ENCODE measurements around the gene CFDP1. TPM values are rescaled to one million over a fixed set of nuclear protein-coding genes. Genes with fewer than 3 reads are reported as not detected.

Gene CFDP1
- total RNA-seq, 1 experiment from 2014 or later = 97.6 TPM

DNA sequence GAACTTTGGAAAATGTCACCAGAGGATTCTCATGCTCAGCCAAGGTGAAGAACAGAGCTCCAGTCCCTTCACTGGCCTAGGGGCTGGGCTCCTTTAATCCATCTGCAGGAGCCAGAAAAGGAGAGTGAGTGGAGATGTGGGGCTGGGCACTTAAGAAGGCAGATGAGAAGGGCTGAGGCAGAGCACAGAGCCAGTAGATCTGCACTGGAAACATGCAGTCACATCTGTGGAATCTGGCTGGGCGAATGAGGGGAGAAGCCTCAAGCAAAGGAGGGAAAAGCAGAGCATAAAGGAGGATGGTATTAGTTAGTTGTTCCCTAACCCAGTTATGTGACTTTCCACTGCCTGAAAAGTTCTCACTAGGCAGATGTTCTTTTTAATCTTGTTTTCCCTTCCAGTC lies 131.5 kb downstream of the CFDP1 start:
- ChIA-PET CTCF (no interaction called here), POLR2A (ENCODE audit: low non-redundant PET) (no interaction called here)
- BruUV-seq (replicated peaks) = no TSS peak
- DNase-seq (ENCODE audit: low spot score) = no peak
- Histone ChIP-seq H3K27ac (ENCODE audit: low read depth, low read length, poor library complexity, severe bottlenecking) (no peak overlapping the region), H3K4me1 (ENCODE audit: insufficient read depth, low read length, poor library complexity, severe bottlenecking) (peaks cover 30% of the 10 kb centered on the region), H3K4me3 (ENCODE audit: low read depth, low read length, poor library complexity, severe bottlenecking) (no peak overlapping the region), H3K36me3 (ENCODE audit: insufficient read depth, low read length, poor library complexity, severe bottlenecking) (peaks cover 36% of the 10 kb centered on the region), H3K9me3 (ENCODE audit: low read depth, low read length, poor library complexity, severe bottlenecking) (no peaks in the 10 kb centered on the region), H3K27me3 (replicated peaks; ENCODE audit: insufficient read depth, low read depth, low read length, poor library complexity) (no peaks in the 10 kb centered on the region)
- intact Hi-C loops (cut with micrococcal nuclease; ENCODE audit: unreplicated experiment) = no loop called here
- no peak for TF ChIP-seq EZH2 (IDR thresholded peaks at IDR 0.05; ENCODE audit: borderline replicate concordance, low read depth, low read length, poor library complexity, severe bottlenecking)
- TF ChIP-seq, protein P1, sequence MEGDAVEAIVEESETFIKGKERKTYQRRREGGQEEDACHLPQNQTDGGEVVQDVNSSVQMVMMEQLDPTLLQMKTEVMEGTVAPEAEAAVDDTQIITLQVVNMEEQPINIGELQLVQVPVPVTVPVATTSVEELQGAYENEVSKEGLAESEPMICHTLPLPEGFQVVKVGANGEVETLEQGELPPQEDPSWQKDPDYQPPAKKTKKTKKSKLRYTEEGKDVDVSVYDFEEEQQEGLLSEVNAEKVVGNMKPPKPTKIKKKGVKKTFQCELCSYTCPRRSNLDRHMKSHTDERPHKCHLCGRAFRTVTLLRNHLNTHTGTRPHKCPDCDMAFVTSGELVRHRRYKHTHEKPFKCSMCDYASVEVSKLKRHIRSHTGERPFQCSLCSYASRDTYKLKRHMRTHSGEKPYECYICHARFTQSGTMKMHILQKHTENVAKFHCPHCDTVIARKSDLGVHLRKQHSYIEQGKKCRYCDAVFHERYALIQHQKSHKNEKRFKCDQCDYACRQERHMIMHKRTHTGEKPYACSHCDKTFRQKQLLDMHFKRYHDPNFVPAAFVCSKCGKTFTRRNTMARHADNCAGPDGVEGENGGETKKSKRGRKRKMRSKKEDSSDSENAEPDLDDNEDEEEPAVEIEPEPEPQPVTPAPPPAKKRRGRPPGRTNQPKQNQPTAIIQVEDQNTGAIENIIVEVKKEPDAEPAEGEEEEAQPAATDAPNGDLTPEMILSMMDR (conservative IDR thresholded peaks at IDR 0.05; ENCODE audit: low read depth, low read length) = no peak

- Histone ChIP-seq H3K27me3 (replicated peaks; ENCODE audit: insufficient read depth, low read depth, low read length, poor library complexity) (no peaks in the 10 kb centered on the region), H3K4me1 (ENCODE audit: insufficient read depth, low read length, poor library complexity, severe bottlenecking) (peaks cover 22% of the 10 kb centered on the region), H3K27ac (ENCODE audit: low read depth, low read length, poor library complexity, severe bottlenecking) (peak overlapping the region; percentile 27), H3K4me3 (ENCODE audit: low read depth, low read length, poor library complexity, severe bottlenecking) (no peak overlapping the region), H3K9me3 (ENCODE audit: low read depth, low read length, poor library complexity, severe bottlenecking) (no peaks in the 10 kb centered on the region), H3K36me3 (ENCODE audit: insufficient read depth, low read length, poor library complexity, severe bottlenecking) (peaks cover 25% of the 10 kb centered on the region)
- ChIA-PET POLR2A (ENCODE audit: low non-redundant PET) (no interaction called here), CTCF (no interaction called here)
- BruUV-seq (replicated peaks) = no TSS peak
- TF ChIP-seq, protein P1 (conservative IDR thresholded peaks at IDR 0.05; ENCODE audit: low read depth, low read length) = no peak
- no peak for TF ChIP-seq EZH2 (IDR thresholded peaks at IDR 0.05; ENCODE audit: borderline replicate concordance, low read depth, low read length, poor library complexity, severe bottlenecking)
- intact Hi-C loops (cut with micrococcal nuclease; ENCODE audit: unreplicated experiment) = no loop called here
- DNase-seq (ENCODE audit: low spot score) = no peak
These were observed 135.0 kb downstream of the CFDP1 start for GRCh38 chr16:75298267-75298666.

DNA sequence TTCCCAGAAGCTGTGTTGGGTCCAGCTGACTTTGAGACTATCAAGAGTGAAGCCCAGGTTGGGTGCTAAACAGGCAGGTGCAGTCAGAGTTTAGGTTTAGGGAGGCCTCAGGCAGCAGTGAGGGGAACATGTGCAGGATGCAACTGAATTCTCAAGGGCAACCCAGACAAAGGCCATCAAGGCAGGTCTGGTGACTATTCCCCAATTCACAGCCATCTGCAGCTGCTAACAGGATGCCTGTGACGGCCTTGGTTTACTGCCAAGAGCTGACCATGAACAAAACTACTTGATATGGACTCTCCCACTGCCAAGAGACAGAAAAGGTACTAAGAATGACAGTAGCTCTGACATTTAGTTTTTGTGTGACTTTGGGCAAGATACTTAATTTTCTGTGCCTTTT lies 136.7 kb downstream of the CFDP1 start:
- no peak for TF ChIP-seq EZH2 (IDR thresholded peaks at IDR 0.05; ENCODE audit: borderline replicate concordance, low read depth, low read length, poor library complexity, severe bottlenecking)
- TF ChIP-seq, protein P1 (conservative IDR thresholded peaks at IDR 0.05; ENCODE audit: low read depth, low read length) = no peak
- DNase-seq (ENCODE audit: low spot score) = no peak
- intact Hi-C loops (cut with micrococcal nuclease; ENCODE audit: unreplicated experiment) = no loop called here
- ChIA-PET CTCF (no interaction called here), POLR2A (ENCODE audit: low non-redundant PET) (no interaction called here)
- BruUV-seq (replicated peaks) = no TSS peak
- Histone ChIP-seq H3K27me3 (replicated peaks; ENCODE audit: insufficient read depth, low read depth, low read length, poor library complexity) (no peaks in the 10 kb centered on the region), H3K9me3 (ENCODE audit: low read depth, low read length, poor library complexity, severe bottlenecking) (no peaks in the 10 kb centered on the region), H3K4me1 (ENCODE audit: insufficient read depth, low read length, poor library complexity, severe bottlenecking) (peaks cover 33% of the 10 kb centered on the region), H3K4me3 (ENCODE audit: low read depth, low read length, poor library complexity, severe bottlenecking) (no peak overlapping the region), H3K27ac (ENCODE audit: low read depth, low read length, poor library complexity, severe bottlenecking) (no peak overlapping the region), H3K36me3 (ENCODE audit: insufficient read depth, low read length, poor library complexity, severe bottlenecking) (peaks cover 16% of the 10 kb centered on the region)
